AG10803 (cell line): ENCODE data around the gene RAB4A.
A peak's percentile ranks its signal among the peaks of the same experiment; 100 is the strongest.
"Not testable (repeated sequence)": the region's sequence is repeated elsewhere in the genome, so short reads cannot be mapped to it uniquely, and the experiment has no call there.

Experiments
- DNase-seq: peaks from one replicate; pipeline ENCODE4 v3.0.0; 2010; ENCODE audit warnings: low read depth
- H3K4me3 ChIP-seq: 2 replicates; pipeline ENCODE4 v1.5.1; 2011; ENCODE audit warnings: mild to moderate bottlenecking, low read length, control low read depth
- CTCF ChIP-seq: conservative IDR thresholded peaks from 2 replicates; pipeline ENCODE4 v1.5.1; 2011; ENCODE audit warnings: mild to moderate bottlenecking, low read length, control low read depth, inconsistent platforms

Gene RAB4A

DNA sequence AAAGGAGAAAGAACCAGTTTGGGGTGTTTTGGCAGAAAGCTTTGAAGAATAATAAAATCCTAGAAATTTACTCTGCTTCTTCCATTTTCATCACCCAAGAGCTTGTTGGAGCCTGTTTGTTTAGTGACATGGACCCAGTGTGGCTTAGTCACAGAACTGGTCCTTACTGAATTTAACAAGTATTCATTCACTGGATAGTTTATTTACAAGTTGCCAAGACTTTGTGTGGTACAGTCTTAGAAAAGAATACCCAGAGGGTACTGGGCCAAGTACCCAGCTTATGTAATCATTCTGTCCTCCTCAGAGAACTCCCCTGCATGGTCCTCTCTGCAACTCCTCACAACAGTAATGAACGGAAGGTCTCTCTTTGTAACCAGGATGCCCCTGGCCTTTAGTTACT is 16.4 kb downstream of the RAB4A start:
- no peak overlapping the region for H3K4me3 ChIP-seq
- DNase-seq, result no peak
- no peak for TF ChIP-seq CTCF

GRCh38 chr1:229288516-229288915 is 17.6 kb downstream of the RAB4A start:
- TF ChIP-seq CTCF, result no peak
- H3K4me3 ChIP-seq, result no peak overlapping the region
- DNase-seq, result no peak

GRCh38 chr1:229291686-229292085 is 20.8 kb downstream of the RAB4A start:
- DNase-seq, H3K4me3 ChIP-seq: not testable (repeated sequence)

DNA sequence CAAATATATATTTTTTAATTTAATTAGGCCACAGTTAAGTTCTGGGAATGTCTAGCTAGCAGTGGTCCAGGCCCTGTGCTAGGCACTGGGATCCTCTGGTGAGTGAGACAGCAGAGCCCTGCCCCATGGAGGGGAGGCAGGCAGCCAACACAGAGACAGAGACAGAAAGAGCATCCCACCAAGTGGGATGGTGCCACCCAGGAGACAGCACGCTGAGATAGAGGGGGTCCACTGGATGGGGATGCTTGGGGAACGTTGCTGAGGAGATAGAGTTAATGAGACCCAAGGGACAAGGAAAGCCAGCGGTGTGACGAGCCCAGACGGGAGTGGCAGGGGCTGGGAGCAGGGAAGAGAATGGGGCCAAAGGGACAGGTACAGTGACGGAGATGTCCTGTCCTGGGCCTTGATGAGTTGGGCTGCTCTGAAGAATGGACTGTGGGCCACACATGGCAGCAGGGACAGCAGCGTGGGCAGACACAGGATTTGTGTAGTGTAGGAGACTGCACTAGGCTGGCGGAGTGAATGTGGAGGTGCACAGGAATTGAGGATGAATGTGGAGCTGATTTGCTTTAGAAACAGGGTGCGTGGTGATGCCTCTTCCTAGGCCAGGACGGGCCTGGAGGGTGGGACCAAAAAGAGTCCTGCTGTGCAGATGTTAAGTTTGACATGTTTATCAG is 22.8 kb downstream of the RAB4A start:
- H3K4me3 ChIP-seq, result no peak overlapping the region
- DNase-seq, result no peak
- no peak for TF ChIP-seq CTCF

GRCh38 chr1:229295745-229296144 is 24.8 kb downstream of the RAB4A start:
- no peak for DNase-seq
- H3K4me3 ChIP-seq, result no peak overlapping the region
- TF ChIP-seq CTCF, result no peak

DNA sequence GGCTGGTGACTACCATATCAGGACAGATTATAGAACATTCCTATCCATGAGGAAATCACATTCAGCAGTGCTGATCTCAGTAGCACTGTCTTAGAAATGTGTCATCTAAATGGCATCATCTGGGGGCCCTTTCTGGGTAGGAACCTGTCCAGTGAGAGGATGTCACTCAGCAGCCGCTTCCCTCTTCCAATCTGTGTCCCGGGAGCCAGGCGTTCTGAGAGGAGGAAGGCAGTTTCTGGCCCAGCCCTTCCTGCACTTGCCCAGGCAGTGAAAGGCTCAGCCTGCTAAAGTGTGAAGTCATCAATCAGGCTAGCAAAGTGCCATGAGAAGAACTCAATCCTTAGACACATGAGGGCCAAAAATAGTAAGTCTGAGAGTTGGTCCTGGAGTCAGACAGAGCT is 25.6 kb downstream of the RAB4A start:
- H3K4me3 ChIP-seq, result no peak overlapping the region
- no peak for TF ChIP-seq CTCF
- DNase-seq, result peak; percentile 89

DNA sequence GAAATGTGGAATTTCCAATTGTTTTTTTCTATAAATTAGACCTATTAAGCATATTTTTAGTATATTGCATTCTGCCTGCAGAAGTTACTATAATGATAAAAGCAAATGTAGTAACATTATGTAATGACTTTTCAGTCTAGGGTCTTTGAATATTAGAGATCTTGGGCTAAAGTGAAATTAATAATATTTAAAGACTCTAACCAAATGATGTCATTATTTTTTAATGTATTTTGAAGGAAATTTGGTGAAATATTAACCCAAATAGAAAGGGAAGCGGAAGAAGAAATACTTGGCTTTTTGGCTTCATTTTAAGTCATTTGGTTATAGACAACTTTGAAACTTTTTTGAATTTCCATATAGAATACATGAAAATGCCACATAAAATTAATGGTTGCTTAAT is 26.8 kb downstream of the RAB4A start:
- TF ChIP-seq CTCF, result no peak
- H3K4me3 ChIP-seq, result no peak overlapping the region
- no peak for DNase-seq

DNA sequence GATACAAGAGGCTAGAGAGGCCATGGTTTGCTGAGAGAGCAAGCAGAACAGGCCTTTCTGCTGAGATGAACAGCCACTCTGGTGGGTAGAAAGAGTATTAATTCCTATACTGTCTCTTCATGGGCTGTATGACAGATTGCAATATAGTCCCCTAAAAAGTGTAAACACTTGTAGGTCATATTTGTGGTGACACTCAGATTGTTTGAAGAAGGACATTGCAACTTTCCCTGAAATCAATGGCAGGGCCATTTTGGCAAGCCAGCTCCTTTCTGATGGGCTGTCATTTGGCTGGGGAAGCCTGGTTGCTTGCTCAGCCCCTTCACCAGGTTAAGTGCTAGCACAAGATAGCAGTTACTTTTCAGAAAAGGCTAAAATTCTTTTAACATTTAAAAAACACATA is 27.5 kb downstream of the RAB4A start:
- H3K4me3 ChIP-seq, result no peak overlapping the region
- TF ChIP-seq CTCF, result no peak
- DNase-seq, result no peak
